Skeletal muscle satellite cell (primary cell): ENCODE measurements around the gene NAGLU.

Experiments
- H3K27me3 ChIP-seq: 2 replicates; pipeline ENCODE4 v1.7.0; 2013; ENCODE audit warnings: low read length; ENCODE audit not compliant: control insufficient read depth, insufficient read depth
- H3K36me3 ChIP-seq: 2 replicates; pipeline ENCODE4 v1.7.0; 2013; ENCODE audit warnings: mild to moderate bottlenecking, control low read depth, low read length; ENCODE audit not compliant: insufficient read depth
- H3K4me1 ChIP-seq: 2 replicates; pipeline ENCODE4 v1.7.0; 2013; ENCODE audit warnings: low read length; ENCODE audit not compliant: control insufficient read depth, insufficient read depth
- H3K4me2 ChIP-seq: 2 replicates; pipeline ENCODE4 v1.7.0; 2013; ENCODE audit warnings: mild to moderate bottlenecking, low read length
- H3K4me3 ChIP-seq: 2 replicates; pipeline ENCODE4 v1.7.0; 2013; ENCODE audit warnings: low read length
- H3K9ac ChIP-seq: 2 replicates; pipeline ENCODE4 v1.7.0; 2013; ENCODE audit warnings: mild to moderate bottlenecking, low read depth, low read length, moderate library complexity
- H3K9me3 ChIP-seq: replicated peaks from 2 replicates; pipeline ENCODE4 v1.7.0; 2013; ENCODE audit warnings: mild to moderate bottlenecking, control low read depth, low read length

NAGLU gene

GRCh38 chr17:42560246-42560645, 24.2 kb downstream of the NAGLU start:
- H3K9ac ChIP-seq, result no peak overlapping the region
- no peak overlapping the region for H3K4me3 ChIP-seq
- H3K4me2 ChIP-seq, result no peak overlapping the region
- H3K9me3 ChIP-seq, result no peaks in the 10 kb centered on the region
- H3K4me1 ChIP-seq, result peaks cover 25% of the 10 kb centered on the region
- H3K36me3 ChIP-seq, result peaks cover 13% of the 10 kb centered on the region
- H3K27me3 ChIP-seq, result no peaks in the 10 kb centered on the region

GRCh38 chr17:42561897-42562387, 25.9 kb downstream of the NAGLU start, which contains the start of gene COASY:
COASY (plus strand) TSS chr17:42562148; CDS start chr17:42562623, 475 bp downstream.
- peak within 1 kb of the TSS; percentile 97 for H3K4me2 ChIP-seq
- H3K9ac ChIP-seq, result peak within 1 kb of the TSS; percentile 89
- peaks cover 27% of the 10 kb centered on the region for H3K36me3 ChIP-seq
- peak within 1 kb of the TSS; percentile 77 for H3K4me3 ChIP-seq
- H3K4me1 ChIP-seq, result peaks cover 30% of the 10 kb centered on the region
- H3K27me3 ChIP-seq, result no peaks in the 10 kb centered on the region
- H3K9me3 ChIP-seq, result no peaks in the 10 kb centered on the region

GRCh38 chr17:42562388-42563142, 26.5 kb downstream of the NAGLU start:
- Histone ChIP-seq H3K36me3 (peaks cover 27% of the 10 kb centered on the region), H3K4me3 (peak overlapping the region; percentile 77), H3K27me3 (no peaks in the 10 kb centered on the region), H3K9ac (peak overlapping the region; percentile 89), H3K4me2 (peak overlapping the region; percentile 97), H3K9me3 (no peaks in the 10 kb centered on the region), H3K4me1 (peaks cover 30% of the 10 kb centered on the region)

- Histone ChIP-seq H3K4me2 (peak overlapping the region; percentile 97), H3K9me3 (no peaks in the 10 kb centered on the region), H3K9ac (peak overlapping the region; percentile 89), H3K27me3 (no peaks in the 10 kb centered on the region), H3K36me3 (peaks cover 27% of the 10 kb centered on the region), H3K4me1 (peaks cover 34% of the 10 kb centered on the region), H3K4me3 (peak overlapping the region; percentile 77)
Measured at GRCh38 chr17:42563143-42563509, 27.1 kb downstream of the NAGLU start.

GRCh38 chr17:42563543-42563942, 27.5 kb downstream of the NAGLU start:
- H3K9me3 ChIP-seq, result no peaks in the 10 kb centered on the region
- H3K4me1 ChIP-seq, result peaks cover 36% of the 10 kb centered on the region
- peak overlapping the region; percentile 77 for H3K4me3 ChIP-seq
- H3K27me3 ChIP-seq, result no peaks in the 10 kb centered on the region
- H3K4me2 ChIP-seq, result peak overlapping the region; percentile 97
- H3K9ac ChIP-seq, result peak overlapping the region; percentile 89
- H3K36me3 ChIP-seq, result peaks cover 30% of the 10 kb centered on the region

- peaks cover 34% of the 10 kb centered on the region for H3K36me3 ChIP-seq
- peak overlapping the region; percentile 97 for H3K4me2 ChIP-seq
- H3K4me3 ChIP-seq, result no peak overlapping the region
- H3K9ac ChIP-seq, result peak overlapping the region; percentile 89
- no peaks in the 10 kb centered on the region for H3K9me3 ChIP-seq
- no peaks in the 10 kb centered on the region for H3K27me3 ChIP-seq
- peaks cover 40% of the 10 kb centered on the region for H3K4me1 ChIP-seq
Measured at GRCh38 chr17:42563950-42564349, 27.9 kb downstream of the NAGLU start.

- no peaks in the 10 kb centered on the region for H3K9me3 ChIP-seq
- H3K4me1 ChIP-seq, result peaks cover 49% of the 10 kb centered on the region
- peaks cover 45% of the 10 kb centered on the region for H3K36me3 ChIP-seq
- H3K9ac ChIP-seq, result no peak overlapping the region
- no peaks in the 10 kb centered on the region for H3K27me3 ChIP-seq
- H3K4me2 ChIP-seq, result no peak overlapping the region
- no peak overlapping the region for H3K4me3 ChIP-seq
Measured at GRCh38 chr17:42564815-42565522, 28.9 kb downstream of the NAGLU start.

- no peak overlapping the region for H3K9ac ChIP-seq
- H3K27me3 ChIP-seq, result no peaks in the 10 kb centered on the region
- peaks cover 50% of the 10 kb centered on the region for H3K36me3 ChIP-seq
- H3K4me3 ChIP-seq, result no peak overlapping the region
- H3K4me2 ChIP-seq, result no peak overlapping the region
- peaks cover 48% of the 10 kb centered on the region for H3K4me1 ChIP-seq
- no peaks in the 10 kb centered on the region for H3K9me3 ChIP-seq
Measured at GRCh38 chr17:42565523-42566214, 29.6 kb downstream of the NAGLU start.

- H3K4me2 ChIP-seq, result peak overlapping the region; percentile 94
- peak overlapping the region; percentile 89 for H3K9ac ChIP-seq
- H3K4me3 ChIP-seq, result peak overlapping the region; percentile 92
- H3K9me3 ChIP-seq, result no peaks in the 10 kb centered on the region
- peaks cover 46% of the 10 kb centered on the region for H3K4me1 ChIP-seq
- H3K27me3 ChIP-seq, result no peaks in the 10 kb centered on the region
- peaks cover 56% of the 10 kb centered on the region for H3K36me3 ChIP-seq
Measured at GRCh38 chr17:42566215-42566882, 30.3 kb downstream of the NAGLU start.

- peak within 1 kb of the TSS; percentile 94 for H3K4me2 ChIP-seq
- peak within 1 kb of the TSS; percentile 92 for H3K4me3 ChIP-seq
- peaks cover 63% of the 10 kb centered on the region for H3K36me3 ChIP-seq
- peak within 1 kb of the TSS; percentile 89 for H3K9ac ChIP-seq
- H3K9me3 ChIP-seq, result no peaks in the 10 kb centered on the region
- H3K27me3 ChIP-seq, result no peaks in the 10 kb centered on the region
- H3K4me1 ChIP-seq, result peaks cover 41% of the 10 kb centered on the region
Measured at GRCh38 chr17:42566883-42567573, 31.0 kb downstream of the NAGLU start, which contains the start of gene MLX. MLX (plus strand) TSS chr17:42567100; CDS start chr17:42567125, 25 bp downstream.
